Vagina (tissue), 2 donors: ENCODE results near the gene NPAS1. TPM values are rescaled to one million over a fixed set of nuclear protein-coding genes. Genes with fewer than 3 reads are reported as not detected.

Source experiments
- DNase-seq, 2 donors: peaks; one replicate each; pipeline ENCODE4 v3.0.0-alpha.2; 2017; ENCODE audit errors: extremely low spot score in 2 of 2
- H3K27ac ChIP-seq: fragments of 200-600 bp; sonication (generic); one replicate; pipeline ENCODE4 v1.5.1; 2019
- H3K27me3 ChIP-seq: fragments of 200-600 bp; sonication (generic); one replicate; pipeline ENCODE4 v1.5.1; 2019
- H3K36me3 ChIP-seq, 2 donors: fragments of 200-600 bp; sonication (generic); one replicate each; pipeline ENCODE4 v1.5.1; 2017 to 2019
- H3K4me1 ChIP-seq: fragments of 200-600 bp; sonication (generic); one replicate; pipeline ENCODE4 v1.5.1; 2019
- H3K4me3 ChIP-seq, 2 donors: fragments of 200-600 bp; sonication (generic); 1 replicate in 1 of 2; 2 replicates in 1 of 2; pipeline ENCODE4 v1.5.1; 2016 to 2019
- H3K9me3 ChIP-seq: fragments of 200-600 bp; sonication (generic); one replicate; pipeline ENCODE4 v1.5.1; 2019
- CTCF ChIP-seq, 3 experiments: fragments of 450-650 bp in 2 of 3; fragments of 200-600 bp in 1 of 3; sonication (generic) in 1 of 3; IDR thresholded peaks; one replicate each; pipeline ENCODE4 v1.5.1; 2017 to 2019; ENCODE audit warnings: antibody characterized with exemption in 3 of 3, mild to moderate bottlenecking in 2 of 3, moderate library complexity in 2 of 3
- POLR2A ChIP-seq, 2 donors: fragments of 450-650 bp; IDR thresholded peaks; one replicate each; pipeline ENCODE4 v1.6.1; 2017; ENCODE audit warnings: antibody characterized with exemption in 2 of 2, mild to moderate bottlenecking in 2 of 2, moderate library complexity in 2 of 2
- POLR2AphosphoS5 ChIP-seq, 2 donors: sonication (generic); formaldehyde crosslinking; IDR thresholded peaks; one replicate each; pipeline ENCODE4 v1.9.0; 2017; ENCODE audit warnings: antibody characterized with exemption in 2 of 2, mild to moderate bottlenecking in 2 of 2, low read depth in 1 of 2; ENCODE audit not compliant: insufficient read depth in 1 of 2
- intact Hi-C: fragments of 100-400 bp; cut with DNase I; formaldehyde crosslinking; loops from one replicate; pipeline ENCODE4 v1.15.1; 2023
- total RNA-seq: library from RNA; depleted of rRNA; stranded (reverse); fragments of >200 nt; gene quantifications from one replicate; pipeline ENCODE4 v1.2.3, GENCODE V29; 2016

The NPAS1 gene
- total RNA-seq, 1 donor from 2014 or later: 0.49 TPM

GRCh38 chr19:47027586-47028088, 8.0 kb downstream of the NPAS1 start:
- H3K9me3 ChIP-seq: no peaks in the 10 kb centered on the region
- H3K36me3 ChIP-seq: no peaks in the 10 kb centered on the region
- no peaks in the 10 kb centered on the region for H3K4me1 ChIP-seq
- intact Hi-C loops: loop anchor here (5.0 kb wide), 1 partner anchor 1140 kb away; no protein-coding TSS in a partner anchor
- H3K27me3 ChIP-seq: no peaks in the 10 kb centered on the region
- no peak for DNase-seq
- TF ChIP-seq CTCF (IDR thresholded peaks at IDR 0.05) (no peak), POLR2A (IDR thresholded peaks at IDR 0.05) (no peak), POLR2AphosphoS5 (IDR thresholded peaks at IDR 0.05; ENCODE audit: insufficient read depth in 1 of 2, low read depth in 1 of 2) (no peak)
- H3K27ac ChIP-seq: no peak overlapping the region
- no peak overlapping the region for H3K4me3 ChIP-seq

GRCh38 chr19:47028195-47028601, 8.6 kb downstream of the NPAS1 start:
- H3K4me3 ChIP-seq: no peak overlapping the region
- TF ChIP-seq POLR2AphosphoS5 (IDR thresholded peaks at IDR 0.05; ENCODE audit: insufficient read depth in 1 of 2, low read depth in 1 of 2) (no peak), POLR2A (IDR thresholded peaks at IDR 0.05) (no peak), CTCF (IDR thresholded peaks at IDR 0.05) (no peak)
- no peak for DNase-seq
- H3K36me3 ChIP-seq: no peaks in the 10 kb centered on the region
- intact Hi-C loops: loop anchor here (5.0 kb wide), 1 partner anchor 1139 kb away; no protein-coding TSS in a partner anchor
- no peak overlapping the region for H3K27ac ChIP-seq
- H3K9me3 ChIP-seq: no peaks in the 10 kb centered on the region
- H3K4me1 ChIP-seq: no peaks in the 10 kb centered on the region
- H3K27me3 ChIP-seq: no peaks in the 10 kb centered on the region

GRCh38 chr19:47032171-47032811, 12.7 kb downstream of the NPAS1 start:
- DNase-seq: no peak
- H3K9me3 ChIP-seq: no peaks in the 10 kb centered on the region
- no peak overlapping the region for H3K4me3 ChIP-seq
- intact Hi-C loops: loop anchor here (5.0 kb wide), 1 partner anchor 1840 kb away; the partner anchor contains the start of gene PPP1R15A
- no peaks in the 10 kb centered on the region for H3K36me3 ChIP-seq
- peak; percentile 37 to 64 (median 60) for TF ChIP-seq CTCF (IDR thresholded peaks at IDR 0.05)
- no peak for TF ChIP-seq POLR2A (IDR thresholded peaks at IDR 0.05)
- no peak overlapping the region for H3K27ac ChIP-seq
- peaks cover 17% of the 10 kb centered on the region for H3K4me1 ChIP-seq
- no peaks in the 10 kb centered on the region for H3K27me3 ChIP-seq

GRCh38 chr19:47035127-47036096, 15.8 kb downstream of the NPAS1 start:
- Histone ChIP-seq H3K4me1 (peaks cover 17% of the 10 kb centered on the region), H3K27ac (peak overlapping the region; percentile 67), H3K36me3 (no peaks in the 10 kb centered on the region), H3K4me3 (peak overlapping the region; percentile 44 to 56), H3K27me3 (no peaks in the 10 kb centered on the region), H3K9me3 (no peaks in the 10 kb centered on the region)
- intact Hi-C loops: no loop called here
- no peak for DNase-seq
- peak; percentile 70 to 76 for TF ChIP-seq POLR2AphosphoS5 (IDR thresholded peaks at IDR 0.05; ENCODE audit: insufficient read depth in 1 of 2, low read depth in 1 of 2)
- no peak for TF ChIP-seq POLR2A (IDR thresholded peaks at IDR 0.05)
- peak; percentile 93 to 96 (median 93) for TF ChIP-seq CTCF (IDR thresholded peaks at IDR 0.05)
